HG02885 (cell line): ENCODE measurements around the gene SULT2B1.
"Not testable (repeated sequence)": the region's sequence is repeated elsewhere in the genome, so short reads cannot be mapped to it uniquely, and the experiment has no call there.

ENCODE experiments used
- ATAC-seq: cut with Tn5 transposase; IDR thresholded peaks from one replicate; pipeline ENCODE4 v1.9.1; 2021; ENCODE audit warnings: mild to moderate bottlenecking; ENCODE audit not compliant: unreplicated experiment, poor library complexity

SULT2B1 gene

GRCh38 chr19:48551437-48552302 is at the start of gene SULT2B1:
TSS of gene SULT2B1 (plus strand) at chr19:48552172. CDS start at chr19:48552253, 81 bp downstream.
- ATAC-seq: no peak

GRCh38 chr19:48502350-48503018 is 49.5 kb upstream of the SULT2B1 start:
- no peak for ATAC-seq

GRCh38 chr19:48506138-48506733 is 45.7 kb upstream of the SULT2B1 start:
- ATAC-seq: no peak

GRCh38 chr19:48507911-48508439 is 44.0 kb upstream of the SULT2B1 start:
- no peak for ATAC-seq

GRCh38 chr19:48508729-48509411 is 43.1 kb upstream of the SULT2B1 start:
- ATAC-seq: no peak

- no peak for ATAC-seq
Observed at GRCh38 chr19:48509467-48510194, 42.3 kb upstream of the SULT2B1 start.

GRCh38 chr19:48510421-48511268 is 41.3 kb upstream of the SULT2B1 start:
- ATAC-seq: no peak

GRCh38 chr19:48511321-48511731 is 40.6 kb upstream of the SULT2B1 start:
- ATAC-seq: no peak

GRCh38 chr19:48511800-48512503 is 40.0 kb upstream of the SULT2B1 start, which contains the start of gene LMTK3:
TSS of gene LMTK3 (minus strand) at chr19:48511835. CDS start at chr19:48511576, 259 bp downstream.
- ATAC-seq: no peak

GRCh38 chr19:48512504-48513288 is 39.3 kb upstream of the SULT2B1 start:
- ATAC-seq: no peak

GRCh38 chr19:48513289-48514122 is 38.5 kb upstream of the SULT2B1 start:
- no peak for ATAC-seq

- no peak for ATAC-seq
Observed at GRCh38 chr19:48514123-48514458, 37.9 kb upstream of the SULT2B1 start.

GRCh38 chr19:48516536-48516935 is 35.4 kb upstream of the SULT2B1 start:
- ATAC-seq: no peak

GRCh38 chr19:48518207-48518606 is 33.8 kb upstream of the SULT2B1 start:
- ATAC-seq: no peak

- not testable (repeated sequence) for ATAC-seq
Observed at GRCh38 chr19:48519426-48519825, 32.5 kb upstream of the SULT2B1 start.

- ATAC-seq: no peak
Observed at GRCh38 chr19:48520134-48520533, 31.8 kb upstream of the SULT2B1 start.

- ATAC-seq: no peak
Observed at GRCh38 chr19:48524221-48524620, 27.8 kb upstream of the SULT2B1 start.
